ENCODE data around the gene FLACC1. TPM values are rescaled to one million over a fixed set of nuclear protein-coding genes. Genes with fewer than 3 reads are reported as not detected.

Gene FLACC1
- total and polyA plus RNA-seq, 2 of the 8 experiments (the other 6 are each of a cell fraction or from before 2014, with no cell fraction given), result 0.58 TPM; not detected in 1

DNA sequence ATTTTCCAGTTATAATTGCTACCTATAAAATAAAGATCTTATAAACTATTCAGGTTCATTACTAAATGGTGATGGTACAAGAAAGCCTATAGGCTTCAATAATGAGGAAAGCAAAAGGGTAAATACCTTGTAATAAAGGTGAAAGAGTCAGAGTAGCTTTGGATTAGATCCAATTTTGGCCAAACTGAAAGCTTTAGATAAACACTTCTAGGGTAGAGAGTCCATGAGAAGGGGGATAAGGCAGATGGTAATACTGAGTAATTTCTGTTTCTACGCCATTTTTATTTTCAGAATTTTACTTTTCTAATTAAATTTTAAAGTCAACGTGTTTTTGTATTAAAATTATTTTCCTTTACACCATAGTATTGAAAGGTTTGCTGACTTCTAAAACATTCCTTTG, 87.4 kb downstream of the FLACC1 start:
- no peak overlapping the region for H4K8ac ChIP-seq (ENCODE audit: extremely low read depth, insufficient read depth, low read length)
- H2BK15ac ChIP-seq (ENCODE audit: low read length), result no peak overlapping the region
- FAIRE-seq (no peak), DNase-seq (ENCODE audit: low read depth in 1 of 2, low spot score in 2 of 2) (no peak)
- no peak overlapping the region for H2AK5ac ChIP-seq (ENCODE audit: low read depth, low read length)
- H4K20me1 ChIP-seq (replicated peaks in 1 of 2; ENCODE audit: control insufficient read depth in 1 of 2, insufficient read depth in 2 of 2, low read length in 2 of 2), result no peaks in the 10 kb centered on the region
- H4K91ac ChIP-seq (replicated peaks; ENCODE audit: insufficient read length, low read length), result no peak overlapping the region
- H3K23me2 ChIP-seq (ENCODE audit: low read depth, low read length), result no peaks in the 10 kb centered on the region
- no peak overlapping the region for H3K27ac ChIP-seq (ENCODE audit: low read depth, low read length)
- no peak overlapping the region for H4K5ac ChIP-seq (ENCODE audit: insufficient read length, low read depth, low read length)
- no peak overlapping the region for H2BK20ac ChIP-seq (ENCODE audit: low read length)
- no peak overlapping the region for H3K56ac ChIP-seq (replicated peaks; ENCODE audit: insufficient read length, low read depth, low read length)
- TF ChIP-seq SP1 (IDR thresholded peaks at IDR 0.05; ENCODE audit: low read depth, low read length), result no peak
- TF ChIP-seq TCF12 (IDR thresholded peaks at IDR 0.05; ENCODE audit: low read depth, low read length), result no peak
- no peak for TF ChIP-seq KDM5A (IDR thresholded peaks at IDR 0.05; ENCODE audit: low read length)
- no peak for TF ChIP-seq CBX5 (IDR thresholded peaks at IDR 0.05; ENCODE audit: low read depth, low read length)
- no peak for TF ChIP-seq SRF (IDR thresholded peaks at IDR 0.05; ENCODE audit: low read depth, low read length)
- no peaks in the 10 kb centered on the region for H3K4me1 ChIP-seq (replicated peaks in 1 of 4; ENCODE audit: control insufficient read depth in 3 of 4, insufficient read depth in 4 of 4, low read length in 3 of 4)
- no peak overlapping the region for H3K14ac ChIP-seq (ENCODE audit: insufficient read length)
- ChIA-PET POLR2A (ENCODE audit: partially characterized antibody) (no interaction called here), CTCF (ENCODE audit: partially characterized antibody) (interaction anchor here (0.6 to 1.5 kb wide), 7 partner anchors 16 to 170 kb away, joined by 3 to 5 read pairs (median 3); no protein-coding TSS in a partner anchor)
- no peaks in the 10 kb centered on the region for H3K79me2 ChIP-seq (ENCODE audit: control insufficient read depth in 1 of 2, insufficient read depth in 2 of 2, low read length in 2 of 2)
- no peak overlapping the region for H3K18ac ChIP-seq (ENCODE audit: extremely low read depth, low read length)
- no peak overlapping the region for H2BK5ac ChIP-seq (ENCODE audit: low read depth, low read length)
- WGBS, 2 experiments (ENCODE audit: extremely low coverage in 1 of 2, insufficient coverage in 1 of 2, insufficient read length in 1 of 2, insufficient replicate concordance in 2 of 2, low coverage in 1 of 2, low lambda C conversion rate in 2 of 2, missing lambda C conversion rate in 1 of 2), result 91% methylated on average over 2 of the region's 2 CpGs; no CpG with 5 or more reads in 1 of the 2 experiments
- no peaks in the 10 kb centered on the region for H3K79me1 ChIP-seq (ENCODE audit: low read depth, low read length)
- no peak overlapping the region for H3K23ac ChIP-seq (ENCODE audit: insufficient read length)
- H3K4me3 ChIP-seq (ENCODE audit: extremely low read depth in 1 of 4, insufficient read depth in 2 of 4, low read depth in 3 of 4, low read length in 4 of 4), result no peak overlapping the region
- H3K9ac ChIP-seq (replicated peaks in 1 of 4; ENCODE audit: extremely low read depth in 1 of 4, low read depth in 3 of 4, low read length in 3 of 4), result no peak overlapping the region
- H3K4ac ChIP-seq (replicated peaks; ENCODE audit: insufficient read length, low read depth, low read length), result no peak overlapping the region
- no peaks in the 10 kb centered on the region for H3K27me3 ChIP-seq (replicated peaks in 1 of 4; ENCODE audit: control insufficient read depth in 3 of 4, extremely low read depth in 1 of 4, insufficient read depth in 3 of 4, low read length in 3 of 4)
- no peak overlapping the region for H2BK120ac ChIP-seq (replicated peaks; ENCODE audit: low read depth, low read length)
- H3K36me3 ChIP-seq (ENCODE audit: control insufficient read depth in 2 of 4, insufficient read depth in 4 of 4, low read length in 3 of 4), result no peaks in the 10 kb centered on the region
- H3K4me2 ChIP-seq (ENCODE audit: insufficient read depth in 1 of 2, low read depth in 2 of 2, low read length in 2 of 2), result no peak overlapping the region
- no peak overlapping the region for H2BK12ac ChIP-seq (ENCODE audit: low read depth, low read length)
- no peaks in the 10 kb centered on the region for H3K9me3 ChIP-seq (ENCODE audit: insufficient read depth in 2 of 2, low read depth in 1 of 2, low read length in 1 of 2)
- no peak overlapping the region for H2AFZ ChIP-seq (ENCODE audit: low read length)

Data from H1 (cell line).